Activated CD8-positive, alpha-beta T cell treated with anti-CD3 and anti-CD28 coated beads for 36 hours (primary cell): ENCODE measurements around the gene RFK. TPM values are rescaled to one million over a fixed set of nuclear protein-coding genes. Genes with fewer than 3 reads are reported as not detected.

ENCODE experiments used
- ATAC-seq: fragments of 200-7000 bp; cut with Tn5 transposase; one replicate; pipeline ENCODE4 v1.10.0; 2021; ENCODE audit warnings: mild to moderate bottlenecking, moderate library complexity
- CTCF ChIA-PET: fragments of 350-600 bp; sonication (Branson Sonifier 250); formaldehyde crosslinking; loops from one replicate; lab custom pipeline; 2021; ENCODE audit warnings: antibody characterized with exemption; lab: Charles Lee
- POLR2A ChIA-PET: fragments of 350-600 bp; sonication (Branson Sonifier 250); formaldehyde crosslinking; loops from one replicate; lab custom pipeline; 2021; ENCODE audit warnings: antibody characterized with exemption; lab: Charles Lee
- DNase-seq: peaks from one replicate; pipeline ENCODE4 v3.0.0-alpha.2; 2020
- H3K27ac Mint-ChIP-seq: one replicate; pipeline ENCODE4 v1.8.0; 2021; ENCODE audit warnings: mild to moderate bottlenecking, mixed read lengths
- H3K27me3 Mint-ChIP-seq: one replicate; pipeline ENCODE4 v1.8.0; 2021; ENCODE audit warnings: mixed read lengths
- H3K36me3 Mint-ChIP-seq: one replicate; pipeline ENCODE4 v1.8.0; 2021; ENCODE audit warnings: low read depth, mixed read lengths
- H3K4me1 Mint-ChIP-seq: one replicate; pipeline ENCODE4 v1.8.0; 2021; ENCODE audit warnings: low read depth, mixed read lengths
- H3K4me3 Mint-ChIP-seq: one replicate; pipeline ENCODE4 v1.8.0; 2021; ENCODE audit warnings: mild to moderate bottlenecking, moderate library complexity, mixed read lengths
- H3K9me3 Mint-ChIP-seq: one replicate; pipeline ENCODE4 v1.8.0; 2021; ENCODE audit warnings: mixed read lengths
- intact Hi-C: fragments of 100-400 bp; cut with micrococcal nuclease; formaldehyde crosslinking; loops from one replicate; pipeline ENCODE4 v1.10.0; 2022
- total RNA-seq, 2 experiments: library from RNA; stranded (reverse); gene quantifications; one replicate each; pipeline ENCODE4 v1.2.3, GENCODE V29; 2021
- TF ChIP-seq, protein P1 (sequence below): fragments of 200-600 bp; IDR thresholded peaks from one replicate; pipeline ENCODE4 v1.8.0; 2022; ENCODE audit warnings: antibody characterized with exemption, mild to moderate bottlenecking

Gene RFK
- total RNA-seq, 2 experiments from 2014 or later, result 6.4 to 9.3 TPM

DNA sequence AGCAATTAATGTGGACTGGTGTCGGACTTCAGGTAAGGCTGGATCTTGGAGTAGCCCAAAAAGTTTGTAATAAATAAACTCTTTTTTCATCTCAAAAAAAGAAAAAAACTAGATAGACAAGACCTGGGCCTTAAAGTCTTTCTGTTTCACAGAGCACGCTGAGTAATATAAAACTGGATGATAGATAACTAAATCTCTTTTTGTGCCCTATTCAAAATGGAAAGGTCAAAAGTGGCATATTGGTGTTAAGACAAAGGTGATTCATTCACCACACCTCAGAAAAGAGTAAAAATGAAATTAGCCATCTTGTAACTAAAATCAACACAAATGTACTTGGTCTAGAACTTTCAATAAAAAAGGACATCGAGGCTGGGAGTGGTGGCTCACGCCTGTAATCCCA is 30.3 kb upstream of the RFK start:
- peaks cover 14% of the 10 kb centered on the region for H3K4me1 Mint-ChIP-seq
- peaks cover 2% of the 10 kb centered on the region for H3K9me3 Mint-ChIP-seq
- POLR2A ChIA-PET, result interaction anchor here (0.6 kb wide), 1 partner anchor 14 kb away, joined by 3 read pairs; no protein-coding TSS in a partner anchor
- H3K4me3 Mint-ChIP-seq, result no peak overlapping the region
- no peaks in the 10 kb centered on the region for H3K27me3 Mint-ChIP-seq
- DNase-seq, result no peak
- TF ChIP-seq, protein P1, sequence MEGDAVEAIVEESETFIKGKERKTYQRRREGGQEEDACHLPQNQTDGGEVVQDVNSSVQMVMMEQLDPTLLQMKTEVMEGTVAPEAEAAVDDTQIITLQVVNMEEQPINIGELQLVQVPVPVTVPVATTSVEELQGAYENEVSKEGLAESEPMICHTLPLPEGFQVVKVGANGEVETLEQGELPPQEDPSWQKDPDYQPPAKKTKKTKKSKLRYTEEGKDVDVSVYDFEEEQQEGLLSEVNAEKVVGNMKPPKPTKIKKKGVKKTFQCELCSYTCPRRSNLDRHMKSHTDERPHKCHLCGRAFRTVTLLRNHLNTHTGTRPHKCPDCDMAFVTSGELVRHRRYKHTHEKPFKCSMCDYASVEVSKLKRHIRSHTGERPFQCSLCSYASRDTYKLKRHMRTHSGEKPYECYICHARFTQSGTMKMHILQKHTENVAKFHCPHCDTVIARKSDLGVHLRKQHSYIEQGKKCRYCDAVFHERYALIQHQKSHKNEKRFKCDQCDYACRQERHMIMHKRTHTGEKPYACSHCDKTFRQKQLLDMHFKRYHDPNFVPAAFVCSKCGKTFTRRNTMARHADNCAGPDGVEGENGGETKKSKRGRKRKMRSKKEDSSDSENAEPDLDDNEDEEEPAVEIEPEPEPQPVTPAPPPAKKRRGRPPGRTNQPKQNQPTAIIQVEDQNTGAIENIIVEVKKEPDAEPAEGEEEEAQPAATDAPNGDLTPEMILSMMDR, result no peak
- no peaks in the 10 kb centered on the region for H3K36me3 Mint-ChIP-seq
- H3K27ac Mint-ChIP-seq, result peak overlapping the region; percentile 68
- intact Hi-C loops, result loop anchor here (2.0 kb wide), 1 partner anchor 14 kb away; no protein-coding TSS in a partner anchor
- CTCF ChIA-PET, result interaction anchor here (1.6 to 2.5 kb wide), 2 partner anchors 17 to 30 kb away, joined by 6 to 9 read pairs; partner anchors contain the start of gene RFK
- peak; percentile 89 for ATAC-seq

- no peak overlapping the region for H3K4me3 Mint-ChIP-seq
- CTCF ChIA-PET, result interaction anchor here (1.0 to 2.5 kb wide), 3 partner anchors 10 to 29 kb away, joined by 3 to 9 read pairs (median 6); partner anchors contain the start of gene RFK
- no peak overlapping the region for H3K27ac Mint-ChIP-seq
- TF ChIP-seq, protein P1, result no peak
- peaks cover 2% of the 10 kb centered on the region for H3K9me3 Mint-ChIP-seq
- no peaks in the 10 kb centered on the region for H3K36me3 Mint-ChIP-seq
- POLR2A ChIA-PET, result interaction anchor here (0.6 kb wide), 1 partner anchor 15 kb away, joined by 3 read pairs; no protein-coding TSS in a partner anchor
- DNase-seq (no peak), ATAC-seq (peak; percentile 18)
- intact Hi-C loops, result loop anchor here (2.0 kb wide), 1 partner anchor 15 kb away; no protein-coding TSS in a partner anchor
- no peaks in the 10 kb centered on the region for H3K27me3 Mint-ChIP-seq
- H3K4me1 Mint-ChIP-seq, result peaks cover 14% of the 10 kb centered on the region
Observed at GRCh38 chr9:76423216-76424177, 29.3 kb upstream of the RFK start.

DNA sequence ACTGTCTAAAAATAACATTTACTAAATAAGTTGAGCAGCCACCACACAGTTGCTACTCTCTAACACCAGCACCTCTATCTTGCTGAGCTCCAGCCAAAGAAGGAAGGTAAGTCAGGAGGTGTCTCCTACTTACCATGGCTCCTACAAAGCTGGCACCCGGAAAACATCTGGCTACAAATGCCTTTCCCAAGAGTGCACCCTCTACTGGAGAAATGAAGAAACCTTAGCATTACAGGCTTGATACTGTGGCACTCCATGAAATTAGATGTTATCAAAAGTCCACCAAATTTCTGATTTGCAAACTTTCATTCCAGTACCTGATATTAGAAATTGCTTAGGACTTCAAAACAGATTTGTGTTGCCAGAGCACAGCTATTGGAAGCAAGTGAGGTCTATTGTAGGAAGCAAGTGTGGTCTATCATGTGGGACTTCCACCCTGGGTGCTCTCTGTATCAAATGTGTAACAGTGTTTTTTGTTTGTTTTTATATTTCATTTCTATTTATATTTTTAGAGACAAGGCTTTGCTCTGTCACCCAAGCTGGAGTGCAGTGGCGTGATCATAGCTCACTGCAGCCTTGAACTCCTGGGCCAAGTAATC is 25.7 kb upstream of the RFK start:
- CTCF ChIA-PET, result interaction anchor here (0.9 to 1.7 kb wide), 5 partner anchors 13 to 389 kb away, joined by 3 to 8 read pairs (median 4); no protein-coding TSS in a partner anchor
- Mint-ChIP-seq H3K4me3 (no peak overlapping the region), H3K27ac (no peak overlapping the region), H3K27me3 (peaks cover 2% of the 10 kb centered on the region), H3K9me3 (peaks cover 2% of the 10 kb centered on the region), H3K4me1 (peaks cover 27% of the 10 kb centered on the region), H3K36me3 (peaks cover 2% of the 10 kb centered on the region)
- TF ChIP-seq, protein P1, result peak; percentile 11
- intact Hi-C loops, result no loop called here
- ATAC-seq (no peak), DNase-seq (no peak)
- POLR2A ChIA-PET, result interaction anchor here (1.2 kb wide), 1 partner anchor 16 kb away, joined by 5 read pairs; no protein-coding TSS in a partner anchor

GRCh38 chr9:76417394-76417793 is 23.2 kb upstream of the RFK start:
- H3K27me3 Mint-ChIP-seq, result peaks cover 4% of the 10 kb centered on the region
- intact Hi-C loops, result no loop called here
- CTCF ChIA-PET, result interaction anchor here (0.8 to 1.5 kb wide), 3 partner anchors 12 to 287 kb away, joined by 3 to 5 read pairs (median 3); no protein-coding TSS in a partner anchor

More at GRCh38 chr9:76417394-76417793, 23.2 kb upstream of the RFK start:
- ATAC-seq (no peak), DNase-seq (no peak)
- peaks cover 9% of the 10 kb centered on the region for H3K36me3 Mint-ChIP-seq
- H3K4me3 Mint-ChIP-seq, result no peak overlapping the region
- H3K27ac Mint-ChIP-seq, result no peak overlapping the region
- TF ChIP-seq, protein P1, result no peak
- POLR2A ChIA-PET, result interaction anchor here (1.2 kb wide), 1 partner anchor 22 kb away, joined by 3 read pairs; no protein-coding TSS in a partner anchor
- H3K4me1 Mint-ChIP-seq, result peaks cover 28% of the 10 kb centered on the region
- peaks cover 15% of the 10 kb centered on the region for H3K9me3 Mint-ChIP-seq
